Right forelimb (tissue), 1 donor: ENCODE measurements around the gene P2RY4.
"Not testable (repeated sequence)": the region's sequence is repeated elsewhere in the genome, so short reads cannot be mapped to it uniquely, and the experiment has no call there.

Experiments
- DNase-seq: peaks from one replicate; pipeline ENCODE4 v3.0.0-alpha.2; 2018

The P2RY4 gene

GRCh38 chrX:70241501-70241900 lies 18.5 kb downstream of the P2RY4 start:
- DNase-seq, result no peak

- DNase-seq, result no peak
Observed at GRCh38 chrX:70240751-70241150, 19.3 kb downstream of the P2RY4 start.

GRCh38 chrX:70234355-70234754 lies 25.6 kb downstream of the P2RY4 start, which contains the start of gene AWAT1:
AWAT1 (plus strand) TSS chrX:70234655; CDS start chrX:70234696, 41 bp downstream.
- DNase-seq, result no peak

GRCh38 chrX:70231666-70232065 lies 28.3 kb downstream of the P2RY4 start:
- DNase-seq, result no peak

GRCh38 chrX:70226687-70227086 lies 33.3 kb downstream of the P2RY4 start:
- DNase-seq, result no peak

GRCh38 chrX:70226048-70226447 lies 34.0 kb downstream of the P2RY4 start:
- no peak for DNase-seq

- no peak for DNase-seq
Observed at GRCh38 chrX:70219938-70220764, 39.9 kb downstream of the P2RY4 start.

GRCh38 chrX:70209570-70209969 lies 50.4 kb downstream of the P2RY4 start:
- DNase-seq, result not testable (repeated sequence)

- no peak for DNase-seq
Observed at GRCh38 chrX:70208479-70208878, 51.5 kb downstream of the P2RY4 start.
